Activated gamma-delta T cell (primary cell): ENCODE measurements around the gene TTC28.
"Not testable (repeated sequence)": the region's sequence is repeated elsewhere in the genome, so short reads cannot be mapped to it uniquely, and the experiment has no call there.

ENCODE experiments used
- DNase-seq: peaks from one replicate; lab custom pipeline; 2025; lab: John Stamatoyannopoulos, UW

The TTC28 gene

DNA sequence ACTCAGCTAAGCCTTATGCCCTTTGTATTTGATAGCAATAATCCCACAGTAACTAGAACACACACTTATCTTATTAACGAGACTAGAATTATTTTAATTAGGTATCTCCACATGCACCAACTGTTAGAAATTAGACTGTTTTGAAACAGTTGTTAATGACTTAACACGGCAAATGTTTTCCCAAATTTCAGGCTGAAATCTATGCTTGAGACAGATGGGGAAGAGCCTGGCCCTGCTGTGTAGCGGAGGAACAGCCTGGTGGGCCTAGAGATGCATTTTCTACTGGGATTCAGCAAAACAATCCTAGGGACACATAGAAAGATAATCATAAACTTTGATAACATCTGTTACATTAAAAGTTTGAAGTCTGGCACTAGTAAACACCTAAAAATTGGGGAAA, 273.4 kb downstream of the TTC28 start:
- no peak for DNase-seq

DNA sequence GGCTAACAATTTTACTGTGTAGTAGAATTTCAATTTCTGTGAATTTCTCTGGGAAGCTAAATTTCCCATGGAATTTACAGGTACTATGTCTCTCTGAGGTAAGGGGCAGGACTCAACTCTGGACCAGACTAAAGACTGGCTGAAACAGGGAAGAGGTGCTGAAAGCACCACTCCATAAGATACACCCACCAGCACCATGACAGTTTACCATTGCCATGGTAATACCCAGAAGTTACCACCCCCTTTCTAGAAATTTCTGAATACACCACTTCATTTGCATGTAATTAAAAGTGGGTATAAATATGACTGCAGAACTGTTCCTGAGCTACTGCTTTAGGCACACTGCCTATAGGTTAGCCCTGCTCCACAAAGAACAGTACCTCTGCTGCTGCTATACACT, 274.1 kb downstream of the TTC28 start:
- no peak for DNase-seq

DNA sequence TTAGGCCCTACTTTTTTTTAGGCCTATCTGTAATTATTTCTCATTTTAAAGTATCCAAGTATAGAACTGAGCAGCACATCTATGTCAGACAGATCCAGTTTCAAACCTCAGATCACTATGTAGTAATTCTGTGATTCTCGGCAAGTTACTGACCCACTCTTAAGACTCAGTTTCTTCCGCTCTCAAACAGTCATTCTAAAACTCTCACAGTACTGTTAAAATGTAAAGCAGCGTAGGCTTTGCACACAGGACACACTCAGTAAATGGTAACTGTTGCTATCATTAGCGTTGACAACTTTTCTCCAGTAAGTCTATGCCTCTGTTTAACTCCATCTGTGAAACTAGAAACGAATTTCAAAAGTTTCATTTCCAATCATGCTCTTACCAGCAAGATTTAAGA, 277.1 kb downstream of the TTC28 start:
- DNase-seq, result no peak

DNA sequence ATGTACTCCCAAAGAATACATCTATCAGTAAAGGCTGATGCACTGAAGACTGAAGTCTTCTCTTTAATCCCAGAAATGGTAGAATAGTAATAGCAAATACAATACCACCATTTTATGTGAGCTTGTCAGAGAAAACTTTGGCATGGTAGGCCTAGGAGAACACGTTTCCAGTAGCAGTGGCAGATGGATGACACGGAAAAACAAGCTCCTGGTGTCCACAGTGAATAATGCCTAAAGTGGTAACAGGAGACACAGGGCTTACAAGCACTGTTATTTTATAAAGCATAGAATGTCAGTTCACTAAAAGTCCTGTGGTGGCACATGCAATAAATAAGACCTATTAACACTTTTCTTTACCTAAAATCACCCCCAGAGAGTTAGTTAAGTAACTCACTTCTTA, 277.6 kb downstream of the TTC28 start:
- DNase-seq, result no peak

DNA sequence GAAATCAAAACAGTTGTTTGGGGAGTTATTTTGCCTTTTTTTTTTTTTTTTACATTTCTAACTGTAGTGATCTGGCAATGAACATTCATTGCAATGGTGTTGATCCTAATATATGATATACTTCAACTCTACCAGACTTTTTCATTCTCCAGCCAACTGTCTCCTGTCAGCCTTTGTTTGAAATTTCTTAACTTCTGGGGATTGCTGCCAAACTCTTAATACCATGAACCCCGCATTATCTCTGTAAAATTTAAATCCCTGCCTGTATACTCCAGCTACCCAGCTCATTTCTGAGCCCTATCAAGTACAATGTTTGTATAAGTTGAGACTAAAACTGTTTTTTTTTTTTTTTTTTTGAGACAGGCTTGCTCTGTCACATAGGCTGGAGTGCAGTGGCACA, 280.7 kb downstream of the TTC28 start:
- DNase-seq, result no peak

DNA sequence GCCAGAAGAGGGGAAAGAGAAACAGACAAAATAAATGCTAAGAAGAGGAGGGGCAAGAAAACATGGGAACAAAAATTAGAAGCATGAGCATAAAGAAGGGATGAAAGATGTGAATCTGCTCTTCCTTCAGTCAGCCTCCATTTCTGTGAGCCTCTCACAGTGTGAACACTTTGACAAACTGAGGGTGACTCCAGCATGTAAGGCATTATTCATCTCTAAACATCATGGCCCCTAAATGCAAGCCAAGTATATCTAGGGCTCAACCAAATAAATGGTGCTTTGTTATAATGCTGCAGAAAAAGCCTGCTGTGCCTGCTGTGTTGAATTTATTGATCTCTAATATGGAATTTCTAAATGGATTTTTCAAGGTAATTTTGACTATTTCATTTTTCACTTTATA, 281.3 kb downstream of the TTC28 start:
- DNase-seq, result no peak

DNA sequence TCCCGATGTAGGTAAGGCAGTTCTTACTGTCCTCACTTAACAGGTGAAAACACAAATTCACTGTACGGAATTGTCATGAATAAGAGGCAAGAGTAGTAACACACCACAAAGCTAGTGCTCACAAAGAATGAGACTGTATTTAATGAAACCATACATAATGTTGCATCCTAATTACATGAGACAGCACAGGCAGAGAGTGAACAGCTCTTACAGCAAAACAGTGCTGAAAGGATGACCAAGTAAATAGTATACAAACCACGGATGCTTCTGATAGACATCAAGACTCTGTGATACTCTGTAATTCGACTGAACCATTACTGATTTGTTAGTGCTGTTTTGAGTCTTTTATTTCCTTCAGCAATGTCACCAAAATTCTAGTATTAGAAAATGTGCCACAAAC, 282.3 kb downstream of the TTC28 start:
- no peak for DNase-seq

DNA sequence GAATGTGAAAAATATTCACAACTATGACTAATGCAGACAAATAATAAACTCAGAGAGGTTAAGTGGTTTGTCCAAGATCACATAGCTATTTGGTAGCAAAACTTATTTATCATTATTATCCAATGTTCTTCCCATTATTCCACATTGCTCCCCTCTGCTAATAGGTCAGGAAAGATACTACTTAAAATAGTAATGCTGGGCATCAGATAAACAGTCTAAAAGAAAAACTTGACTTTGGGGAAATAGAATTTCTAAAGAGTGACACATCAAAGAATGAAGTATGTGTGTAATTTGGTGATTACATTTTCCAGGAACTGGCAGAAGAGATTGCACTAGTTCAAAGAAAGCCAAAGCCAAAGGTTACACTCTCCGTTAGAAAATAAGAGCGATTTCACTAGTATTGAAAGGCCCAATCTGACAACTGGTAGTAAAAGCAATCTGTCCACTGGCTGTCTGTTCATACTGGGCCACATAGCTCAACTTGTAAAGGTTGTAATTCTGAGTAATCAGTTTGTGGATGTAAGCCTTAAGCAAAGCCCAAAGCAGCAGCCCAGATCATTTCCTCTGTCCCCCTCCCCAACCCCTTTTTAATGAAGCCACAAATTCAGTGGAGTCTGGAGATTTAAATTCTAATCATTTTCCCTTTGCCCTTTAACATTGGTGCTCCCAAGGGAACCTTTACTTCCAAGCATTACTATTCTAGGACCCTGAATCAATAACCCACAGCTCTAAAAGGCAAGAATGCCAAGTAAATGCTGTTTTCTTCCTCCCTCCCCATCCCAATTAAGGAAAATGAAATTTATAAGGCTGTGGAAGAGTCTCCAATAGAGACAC, 283.5 kb downstream of the TTC28 start:
- no peak for DNase-seq

DNA sequence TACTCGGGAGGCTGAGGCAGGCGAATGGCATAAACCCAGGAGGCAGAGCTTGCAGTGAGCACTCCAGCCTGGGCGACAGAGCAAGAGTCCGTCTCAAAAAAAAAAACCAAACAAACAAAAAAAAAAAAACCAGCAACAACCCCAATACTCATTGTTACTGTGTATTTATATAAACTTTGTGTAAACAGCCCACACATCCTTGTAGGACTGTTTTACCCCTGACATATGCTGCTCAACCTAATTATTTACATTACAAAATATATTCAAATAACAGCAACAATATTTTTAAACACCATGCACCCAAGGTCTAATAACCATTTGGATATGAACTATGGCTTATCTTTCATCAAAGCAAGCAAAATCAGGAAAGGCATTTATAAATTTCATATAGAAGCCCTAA, 284.1 kb downstream of the TTC28 start:
- no peak for DNase-seq

DNA sequence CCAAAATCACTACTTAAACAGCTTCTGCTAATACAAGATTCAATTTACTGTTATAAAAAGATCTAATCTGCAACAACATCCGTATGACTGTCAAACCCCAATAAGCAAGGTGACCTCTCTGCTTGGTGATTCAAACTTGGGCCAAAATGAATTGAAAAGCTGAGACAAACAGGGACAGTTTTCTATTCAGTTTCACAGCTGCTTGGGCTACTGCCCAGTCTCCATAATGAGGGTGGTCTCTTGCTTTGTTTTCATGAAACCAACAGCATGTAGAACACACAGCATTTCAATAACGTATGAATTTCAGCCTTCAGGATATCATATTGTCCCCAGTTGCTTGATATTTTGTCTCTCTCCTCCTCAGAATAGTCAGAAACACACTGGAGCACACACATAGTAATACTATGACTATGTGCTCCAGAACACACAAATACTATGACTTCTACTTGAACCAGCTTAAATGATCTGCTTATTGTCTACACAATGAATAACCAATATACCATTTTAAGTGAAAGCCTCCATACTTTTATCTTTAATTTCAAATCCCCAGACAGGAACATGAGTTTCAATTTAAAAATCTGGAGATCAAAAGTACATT, 285.0 kb downstream of the TTC28 start:
- no peak for DNase-seq

DNA sequence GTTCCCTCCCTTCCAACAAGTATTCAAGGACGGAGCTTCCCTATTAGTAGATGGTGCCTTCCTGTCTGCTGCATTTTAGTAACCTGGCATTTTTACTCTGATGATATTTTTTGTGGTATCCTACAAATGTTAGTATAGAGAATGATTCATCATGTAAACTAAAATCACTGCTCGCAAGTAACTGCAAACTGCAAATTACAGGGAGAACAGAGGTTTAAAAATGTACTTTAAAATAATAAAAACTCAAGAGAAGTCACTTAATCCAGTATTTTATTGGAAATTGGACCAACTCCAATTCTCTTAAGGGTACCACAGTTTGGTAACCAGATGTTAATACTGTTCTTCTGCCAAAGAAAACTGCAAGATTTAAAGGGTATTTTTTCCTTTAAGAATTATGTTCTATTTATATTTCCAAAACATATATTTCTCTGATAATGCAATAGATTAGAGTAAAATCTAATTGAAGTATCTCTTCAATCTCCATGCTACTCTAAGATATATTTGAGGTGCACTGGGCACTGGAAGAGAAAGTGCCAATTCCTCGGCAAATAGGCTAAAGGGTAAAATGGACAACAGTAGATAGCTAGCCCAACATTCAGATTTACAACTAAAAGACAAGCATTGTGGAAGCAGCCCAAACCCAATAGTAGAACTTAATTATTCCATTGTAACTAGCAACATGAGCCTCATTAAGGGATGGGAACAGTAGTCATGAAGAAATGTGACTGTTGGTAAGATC, 298.0 kb downstream of the TTC28 start:
- no peak for DNase-seq

DNA sequence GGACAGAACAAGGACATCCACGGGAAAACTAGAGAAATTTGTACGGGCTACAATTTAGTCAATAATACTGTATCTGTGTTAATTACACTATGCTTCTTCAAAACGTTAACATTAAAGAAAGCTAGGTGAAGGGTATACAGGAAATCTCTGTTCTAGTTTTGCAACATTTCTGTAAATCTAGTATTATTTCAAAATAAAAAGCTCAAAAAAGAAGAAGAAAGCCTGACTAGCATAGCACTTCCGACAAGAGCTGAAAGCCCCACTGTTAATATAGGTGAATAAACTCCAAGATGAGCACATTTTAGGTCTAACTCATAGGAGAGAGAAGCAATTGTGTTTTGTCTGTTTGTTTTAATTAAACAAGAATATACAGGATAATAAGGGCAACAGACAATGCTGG, 299.7 kb downstream of the TTC28 start:
- DNase-seq, result no peak

DNA sequence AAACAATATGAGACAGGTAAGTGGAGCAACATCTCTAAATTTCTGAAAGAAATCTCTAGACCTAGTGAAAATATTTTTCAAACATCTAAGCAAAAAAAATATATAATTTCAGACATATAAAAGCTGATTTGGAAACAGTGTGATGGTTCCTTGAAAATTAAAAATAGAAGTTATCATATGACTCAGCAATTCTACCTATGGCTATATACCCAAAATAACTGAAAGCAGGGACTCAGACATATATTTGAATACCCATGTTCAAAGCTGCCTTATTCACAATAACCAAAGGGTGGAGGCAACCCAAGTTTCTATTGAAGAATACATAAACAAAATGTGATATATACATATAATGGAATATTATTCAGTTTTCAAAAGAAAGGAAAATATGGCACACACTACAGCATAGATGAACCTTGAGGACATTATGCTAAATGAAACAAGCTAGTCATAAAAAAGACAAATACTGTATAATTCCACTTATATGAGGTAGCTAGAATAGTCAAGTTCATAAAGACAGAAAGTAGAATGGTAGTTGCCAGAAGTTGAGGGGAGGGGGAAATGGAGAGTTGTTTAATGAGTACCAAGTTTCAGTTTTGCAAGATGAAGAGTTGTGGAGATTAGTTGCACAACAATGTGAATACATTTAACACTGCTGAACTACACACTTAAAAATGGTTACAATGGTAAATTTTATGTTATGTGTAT, 300.4 kb downstream of the TTC28 start:
- no peak for DNase-seq

DNA sequence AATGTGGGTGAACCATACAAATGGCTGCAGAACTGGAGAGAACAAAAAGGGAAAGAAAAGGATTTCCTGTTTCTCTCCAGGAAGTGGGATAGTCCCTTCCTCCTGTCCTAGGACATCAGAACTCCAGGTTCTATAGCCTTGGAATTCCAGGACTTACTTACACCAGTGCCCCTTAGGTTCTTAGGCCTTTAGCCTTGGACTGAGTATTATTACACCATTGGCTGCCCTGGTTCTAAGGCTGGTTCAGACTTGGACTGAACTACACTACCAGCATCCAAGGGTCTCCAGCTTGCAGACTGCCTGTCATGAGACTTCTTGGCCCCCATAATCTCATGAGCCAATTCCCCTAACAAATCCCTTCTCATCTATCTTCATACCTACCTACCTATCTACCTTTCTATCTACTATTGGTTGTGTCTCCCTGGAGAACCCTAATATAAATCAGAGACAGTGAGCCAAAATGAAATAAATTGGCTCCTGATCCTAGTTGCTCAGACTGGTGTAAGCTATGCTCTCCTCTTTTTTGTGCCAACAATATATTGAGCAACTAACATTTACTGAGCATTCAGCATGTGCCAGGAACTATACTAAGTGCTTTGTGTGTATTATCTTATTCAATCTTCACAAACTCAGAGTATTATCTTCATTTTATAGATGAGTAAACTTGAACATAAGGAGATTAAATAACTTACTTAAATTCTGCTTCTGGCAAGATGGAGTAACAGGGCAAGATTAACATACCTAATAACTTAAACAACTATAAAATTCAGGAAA, 303.7 kb downstream of the TTC28 start:
- DNase-seq, result no peak

DNA sequence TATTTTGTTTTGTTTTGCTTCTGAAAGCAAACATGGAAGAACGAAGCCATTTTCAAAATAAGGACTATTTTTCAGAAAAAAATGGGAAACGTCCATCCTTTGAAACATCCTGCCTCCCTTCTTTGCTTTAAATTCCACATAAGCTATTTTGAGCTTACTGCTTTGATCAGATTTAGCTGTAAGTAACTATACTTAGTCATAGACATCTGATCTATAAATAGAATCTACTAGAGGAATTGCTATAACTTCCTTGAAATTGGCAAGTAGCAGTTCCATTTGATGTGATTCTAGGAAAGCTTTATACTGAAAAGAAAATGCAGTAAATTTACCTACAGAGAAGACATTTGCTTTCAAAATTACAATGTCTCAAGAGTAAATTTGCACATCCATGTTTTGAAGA, 305.8 kb downstream of the TTC28 start:
- no peak for DNase-seq

DNA sequence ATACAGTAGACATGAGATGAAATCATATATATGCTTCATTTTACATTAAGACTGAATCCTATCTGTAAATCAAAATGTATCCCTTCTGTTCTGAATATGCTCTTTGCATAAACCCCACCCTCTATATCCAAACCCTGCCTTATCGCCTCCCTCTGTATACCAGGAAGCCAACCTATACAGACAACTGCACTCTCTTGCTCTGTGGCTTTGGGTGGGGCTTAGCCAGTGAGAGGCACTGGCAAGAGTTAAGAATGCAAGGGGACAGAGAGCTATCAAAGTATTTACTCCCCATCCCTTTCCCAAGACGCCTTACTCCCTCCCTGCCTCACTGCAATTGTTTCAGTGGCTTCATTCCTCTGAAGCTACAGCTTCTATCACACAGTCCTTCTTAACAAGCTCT, 309.8 kb downstream of the TTC28 start:
- no peak for DNase-seq

DNA sequence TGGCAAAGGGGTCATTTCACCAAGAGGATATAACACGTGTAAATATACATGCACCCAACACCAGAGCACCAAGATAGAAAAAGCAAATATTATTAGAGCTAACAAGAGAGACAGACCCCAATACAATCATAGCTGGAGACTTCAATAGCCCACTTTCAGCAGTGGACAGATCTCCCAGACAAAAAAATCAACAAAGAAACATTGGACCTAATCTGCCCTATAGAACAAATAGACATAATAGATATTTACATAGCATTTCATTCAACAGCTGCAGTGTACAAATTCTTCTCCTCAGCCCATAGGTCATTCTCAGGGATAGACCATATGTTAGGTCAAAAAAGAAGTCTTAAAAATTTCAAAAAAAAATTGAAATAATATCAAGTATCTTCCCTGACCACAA, 312.8 kb downstream of the TTC28 start:
- DNase-seq, result no peak

DNA sequence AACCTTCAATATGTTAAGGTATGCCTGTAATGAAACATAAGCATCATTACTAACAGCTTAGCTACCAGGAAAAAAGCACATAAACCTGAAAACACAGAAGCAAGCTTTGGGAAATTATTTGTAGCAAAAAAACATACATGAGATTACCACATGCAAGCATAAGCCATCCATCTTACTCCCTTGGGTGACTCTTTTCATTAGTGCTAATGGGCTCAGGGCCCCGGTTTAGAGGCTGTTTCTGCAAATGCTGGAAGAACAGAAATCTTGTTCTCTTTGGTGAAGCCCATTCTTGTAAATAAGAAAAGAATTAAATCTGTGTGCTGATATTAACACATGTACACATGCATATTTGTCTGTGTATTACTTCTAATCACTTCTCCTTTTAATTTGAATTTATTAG, 314.3 kb downstream of the TTC28 start:
- no peak for DNase-seq

DNA sequence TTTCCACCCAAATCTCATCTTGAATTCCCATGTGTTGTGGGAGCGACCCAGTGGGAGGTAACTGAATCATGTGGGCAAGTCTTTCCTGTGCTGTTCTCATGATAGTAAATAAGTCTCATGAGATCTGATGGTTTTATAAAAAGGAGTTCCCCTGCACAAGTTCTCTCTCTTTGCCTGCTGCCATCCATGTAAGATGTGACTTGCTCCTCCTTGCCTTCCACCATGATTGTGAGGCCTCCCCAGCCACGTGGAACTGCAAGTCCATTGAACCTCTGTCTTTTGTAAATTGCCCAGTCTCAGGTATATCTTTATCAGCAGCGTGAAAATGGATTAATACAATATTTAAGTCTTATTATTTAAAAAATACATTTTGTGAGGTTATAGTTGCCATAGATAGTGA, 315.5 kb downstream of the TTC28 start:
- DNase-seq, result not testable (repeated sequence)

DNA sequence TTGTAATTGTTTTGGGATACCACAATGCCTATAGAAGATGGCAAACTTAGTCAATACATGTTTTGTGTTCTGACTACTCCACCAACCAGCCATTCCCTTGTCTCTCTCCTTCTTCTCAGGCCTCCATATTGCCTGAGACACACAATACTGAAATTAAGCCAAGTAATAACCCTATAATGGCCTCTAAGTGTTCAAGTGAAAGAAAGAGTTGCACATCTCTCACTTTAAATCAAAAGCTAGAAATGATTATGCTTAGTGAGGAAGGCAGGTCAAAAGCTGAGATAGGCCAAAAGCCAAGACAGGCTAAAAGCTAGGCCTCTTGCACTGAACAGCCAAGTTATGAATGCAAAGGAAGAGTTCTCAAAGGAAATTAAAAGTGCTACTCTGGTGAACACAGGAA, 318.7 kb downstream of the TTC28 start:
- DNase-seq, result no peak

DNA sequence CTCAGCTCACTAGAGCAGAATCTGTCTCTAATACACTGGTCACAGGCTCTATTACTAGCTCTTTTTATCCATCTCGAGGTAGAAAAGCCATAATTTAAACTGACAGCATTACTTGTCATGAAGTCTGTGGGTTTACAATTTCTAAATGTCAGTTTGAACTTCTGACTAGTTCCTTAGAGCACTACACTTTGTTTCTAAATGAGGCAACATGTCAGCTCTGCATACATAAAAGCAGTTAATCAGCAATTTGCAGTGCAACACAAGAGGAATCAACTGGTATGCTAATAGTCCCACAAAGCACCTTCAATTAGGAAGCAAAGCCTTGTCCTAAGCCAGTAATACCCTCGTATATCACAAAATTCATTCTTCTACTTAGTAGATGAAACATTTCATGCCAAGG, 321.3 kb downstream of the TTC28 start:
- no peak for DNase-seq

DNA sequence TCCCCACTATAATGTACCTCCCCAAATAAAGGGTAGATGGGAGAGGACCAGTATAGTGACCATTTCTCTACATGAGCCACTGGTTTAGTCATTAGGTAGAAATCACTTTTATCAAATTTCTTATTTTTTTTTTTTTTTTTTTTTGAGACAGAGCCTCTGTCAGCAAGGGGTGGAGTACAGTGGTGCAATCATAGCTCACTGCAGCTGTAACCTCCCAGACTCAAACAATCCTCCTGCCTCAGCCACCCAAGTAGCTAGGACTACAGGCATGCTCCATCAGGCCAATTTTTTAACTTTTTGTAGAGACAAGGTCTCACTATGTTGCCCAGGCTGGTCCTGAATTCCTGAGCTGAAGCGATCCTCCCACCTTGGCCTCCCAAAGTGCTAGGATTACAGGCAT, 322.4 kb downstream of the TTC28 start:
- DNase-seq, result no peak
